ENCODE measurements around the gene GRN.
"Not testable (repeated sequence)": the region's sequence is repeated elsewhere in the genome, so short reads cannot be mapped to it uniquely, and the experiment has no call there.

Gene GRN

DNA sequence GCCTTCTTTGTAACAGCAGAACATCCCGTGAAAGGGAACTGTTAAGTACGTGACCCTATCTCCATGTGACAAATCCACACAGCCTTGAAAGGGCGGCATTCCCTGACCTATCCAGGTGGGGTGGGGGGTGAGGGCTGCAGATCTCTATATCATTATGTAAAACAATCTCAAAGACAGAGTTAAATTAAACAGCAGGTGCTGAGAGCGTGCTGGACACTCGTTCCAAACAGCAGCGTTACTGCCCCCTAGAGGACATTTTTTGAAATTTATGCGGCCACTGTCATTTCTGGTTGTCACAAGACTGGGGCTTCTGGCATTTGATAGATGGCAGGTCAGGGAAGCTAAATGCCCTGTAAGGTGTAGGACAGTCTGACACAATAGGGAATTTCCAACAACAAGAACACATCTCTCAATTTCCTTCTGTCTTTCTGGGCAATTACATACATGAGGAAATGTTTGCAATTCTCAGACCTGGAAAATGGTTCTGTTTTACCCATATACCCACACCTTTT, 13.8 kb upstream of the GRN start:
- DNase-seq (ENCODE audit: low read depth), result peak; percentile 65
- TF ChIP-seq, protein P1, sequence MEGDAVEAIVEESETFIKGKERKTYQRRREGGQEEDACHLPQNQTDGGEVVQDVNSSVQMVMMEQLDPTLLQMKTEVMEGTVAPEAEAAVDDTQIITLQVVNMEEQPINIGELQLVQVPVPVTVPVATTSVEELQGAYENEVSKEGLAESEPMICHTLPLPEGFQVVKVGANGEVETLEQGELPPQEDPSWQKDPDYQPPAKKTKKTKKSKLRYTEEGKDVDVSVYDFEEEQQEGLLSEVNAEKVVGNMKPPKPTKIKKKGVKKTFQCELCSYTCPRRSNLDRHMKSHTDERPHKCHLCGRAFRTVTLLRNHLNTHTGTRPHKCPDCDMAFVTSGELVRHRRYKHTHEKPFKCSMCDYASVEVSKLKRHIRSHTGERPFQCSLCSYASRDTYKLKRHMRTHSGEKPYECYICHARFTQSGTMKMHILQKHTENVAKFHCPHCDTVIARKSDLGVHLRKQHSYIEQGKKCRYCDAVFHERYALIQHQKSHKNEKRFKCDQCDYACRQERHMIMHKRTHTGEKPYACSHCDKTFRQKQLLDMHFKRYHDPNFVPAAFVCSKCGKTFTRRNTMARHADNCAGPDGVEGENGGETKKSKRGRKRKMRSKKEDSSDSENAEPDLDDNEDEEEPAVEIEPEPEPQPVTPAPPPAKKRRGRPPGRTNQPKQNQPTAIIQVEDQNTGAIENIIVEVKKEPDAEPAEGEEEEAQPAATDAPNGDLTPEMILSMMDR (conservative IDR thresholded peaks at IDR 0.05; ENCODE audit: low read length), result peak; percentile 80
- H3K4me3 ChIP-seq (ENCODE audit: low read length), result no peak overlapping the region

DNA sequence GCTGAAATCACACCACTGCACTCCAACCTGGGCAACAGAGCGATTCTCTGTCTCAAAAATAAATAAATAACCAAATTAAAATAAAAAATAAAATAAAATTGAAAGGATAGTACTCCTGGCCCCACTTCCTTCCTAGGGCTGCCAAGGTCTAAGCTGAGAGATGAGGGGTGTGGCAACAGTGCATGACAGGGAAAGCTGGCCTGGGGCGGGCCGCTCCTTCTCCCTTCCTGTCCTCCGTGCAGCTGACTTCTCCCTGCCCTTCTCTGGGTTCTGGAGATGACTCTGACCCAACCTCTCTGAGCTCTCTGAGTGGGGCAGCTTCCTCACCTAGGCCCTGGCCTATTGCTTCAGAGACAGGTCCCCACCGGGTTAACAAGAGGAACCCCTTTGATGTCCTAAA, 11.7 kb upstream of the GRN start:
- no peak for DNase-seq (ENCODE audit: low read depth)
- H3K4me3 ChIP-seq (ENCODE audit: low read length), result no peak overlapping the region
- TF ChIP-seq, protein P1 (conservative IDR thresholded peaks at IDR 0.05; ENCODE audit: low read length), result no peak

DNA sequence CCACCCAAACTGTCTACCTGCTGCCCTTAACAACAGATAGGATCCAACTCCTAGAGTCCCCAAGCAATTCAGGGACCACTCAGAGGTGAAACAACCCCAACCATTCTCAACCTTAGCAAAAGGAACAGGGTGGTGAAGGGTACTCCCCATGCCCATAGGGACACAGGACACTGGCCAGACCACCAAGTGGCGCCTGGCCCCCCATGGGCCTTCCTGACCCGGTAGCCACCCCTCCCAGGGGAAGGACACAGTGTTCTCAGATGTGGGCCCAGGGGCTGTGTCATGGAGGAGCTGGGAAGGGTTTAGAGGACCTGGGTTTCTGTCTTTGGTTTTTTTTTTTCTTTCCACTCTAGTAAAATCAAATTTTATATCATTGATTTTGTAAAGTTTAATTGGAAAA, 10.8 kb upstream of the GRN start:
- DNase-seq (ENCODE audit: low read depth), result no peak
- TF ChIP-seq, protein P1 (conservative IDR thresholded peaks at IDR 0.05; ENCODE audit: low read length), result no peak
- no peak overlapping the region for H3K4me3 ChIP-seq (ENCODE audit: low read length)

DNA sequence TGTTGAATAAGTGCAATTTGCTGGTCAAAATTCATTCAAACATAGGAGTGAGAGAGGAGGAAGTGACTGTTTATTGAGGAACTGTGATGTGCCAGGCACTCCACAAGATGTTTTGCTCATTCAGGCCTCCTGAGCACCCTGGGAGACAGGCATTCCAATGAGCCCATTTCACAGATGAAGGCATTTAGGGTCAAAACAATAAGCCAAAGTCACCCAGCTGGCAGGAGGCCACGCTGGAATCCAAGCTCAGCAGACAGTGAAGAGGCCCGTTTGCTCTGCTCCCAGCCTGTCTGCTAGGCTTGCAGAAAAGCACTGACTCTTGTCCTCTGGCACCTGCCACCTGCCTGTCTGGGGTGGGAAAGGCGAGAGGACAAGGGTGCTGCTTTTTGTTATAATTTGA, 10.4 kb upstream of the GRN start:
- no peak for DNase-seq (ENCODE audit: low read depth)
- no peak overlapping the region for H3K4me3 ChIP-seq (ENCODE audit: low read length)
- TF ChIP-seq, protein P1 (conservative IDR thresholded peaks at IDR 0.05; ENCODE audit: low read length), result no peak

DNA sequence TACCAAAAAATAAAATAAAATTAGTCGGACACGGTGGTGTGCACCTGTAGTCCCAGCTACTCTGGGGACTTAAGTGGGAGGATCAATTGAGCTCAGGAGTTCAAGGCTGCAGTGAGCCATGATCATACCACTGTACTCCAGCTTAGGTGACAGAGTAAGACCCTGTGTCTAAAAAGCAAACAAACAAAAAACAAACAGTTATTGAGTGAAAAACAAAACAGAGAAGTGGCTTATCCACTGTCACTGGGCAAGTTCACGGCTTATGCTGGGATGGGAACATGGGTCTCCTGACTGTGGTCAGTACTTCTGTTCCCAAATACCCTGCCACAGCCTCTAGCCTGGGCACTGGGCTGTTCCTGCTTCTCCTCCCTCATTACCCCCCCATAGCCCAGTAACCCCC, 9.5 kb upstream of the GRN start:
- no peak overlapping the region for H3K4me3 ChIP-seq (ENCODE audit: low read length)
- DNase-seq (ENCODE audit: low read depth), result no peak
- TF ChIP-seq, protein P1 (conservative IDR thresholded peaks at IDR 0.05; ENCODE audit: low read length), result no peak

DNA sequence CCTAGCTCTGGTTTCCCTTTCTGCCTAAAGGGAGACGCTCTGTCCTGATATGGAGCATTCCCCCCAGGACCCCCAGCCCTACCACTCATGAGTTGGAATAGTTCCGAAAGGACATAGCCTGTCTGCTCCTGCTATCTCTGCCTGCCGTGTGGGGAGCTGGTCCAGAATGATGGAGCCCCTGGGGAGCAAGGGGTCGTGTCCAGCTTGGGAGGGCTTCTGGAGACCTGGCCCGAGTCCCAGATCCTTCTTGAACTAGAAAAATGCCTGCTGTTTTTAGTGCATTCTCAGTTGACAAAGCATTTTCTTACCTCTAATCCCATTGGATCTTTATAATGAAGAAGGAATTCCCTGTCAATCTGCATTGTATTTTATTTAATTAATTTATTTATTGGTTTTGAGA, 9.1 kb upstream of the GRN start:
- no peak overlapping the region for H3K4me3 ChIP-seq (ENCODE audit: low read length)
- TF ChIP-seq, protein P1 (conservative IDR thresholded peaks at IDR 0.05; ENCODE audit: low read length), result no peak
- DNase-seq (ENCODE audit: low read depth), result no peak

DNA sequence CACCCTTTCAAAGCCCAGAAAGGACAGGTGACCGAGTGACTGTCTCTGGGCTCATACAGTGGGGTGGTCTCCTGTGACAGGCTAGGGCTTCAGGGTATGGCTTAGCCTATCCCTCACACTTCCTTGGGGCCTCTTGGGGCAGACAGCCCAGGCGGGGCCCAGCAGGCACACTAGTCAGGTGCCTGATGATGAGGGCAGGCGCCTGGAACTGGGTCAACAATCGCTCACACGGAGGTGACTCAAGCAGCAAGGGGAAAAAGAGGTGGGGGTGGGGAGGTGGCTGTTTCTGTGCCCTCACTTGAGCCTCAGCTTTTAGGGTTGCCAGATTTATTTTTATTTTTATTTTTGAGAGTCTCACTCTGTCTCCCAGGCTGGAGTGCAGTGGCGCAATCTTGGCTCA, 6.4 kb upstream of the GRN start:
- H3K4me3 ChIP-seq (ENCODE audit: low read length), result no peak overlapping the region
- TF ChIP-seq, protein P1 (conservative IDR thresholded peaks at IDR 0.05; ENCODE audit: low read length), result no peak
- DNase-seq (ENCODE audit: low read depth), result no peak

DNA sequence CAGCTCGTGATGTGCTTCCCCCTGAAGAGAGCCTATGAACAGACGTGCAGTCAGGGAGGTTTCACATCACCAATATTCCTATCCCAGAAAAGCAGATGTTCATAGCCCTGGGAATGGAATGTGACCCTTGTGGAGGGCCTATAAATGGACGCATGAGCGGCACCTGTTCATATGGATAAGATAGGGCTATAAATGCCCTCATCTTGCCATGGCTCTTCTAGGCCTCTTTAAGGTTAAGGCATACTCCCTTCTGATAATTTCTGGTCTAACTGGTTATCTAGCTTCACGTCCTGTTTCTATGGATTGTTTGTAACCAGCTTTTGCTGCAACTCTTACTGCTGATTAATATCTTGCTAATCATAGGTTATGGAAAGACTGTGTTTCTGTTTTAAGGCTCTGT, 4.5 kb upstream of the GRN start:
- not testable (repeated sequence) for DNase-seq (ENCODE audit: low read depth); H3K4me3 ChIP-seq (ENCODE audit: low read length)
